ENCODE measurements around the gene LYZL2.
"Not testable (repeated sequence)": the region's sequence is repeated elsewhere in the genome, so short reads cannot be mapped to it uniquely, and the experiment has no call there.

LYZL2 gene

GRCh38 chr10:30598105-30598776 lies 31.3 kb downstream of the LYZL2 start:
- no peak overlapping the region for H3K4me3 ChIP-seq (ENCODE audit: severe bottlenecking)
- no peak for DNase-seq (ENCODE audit: low spot score)
- H3K36me3 ChIP-seq (ENCODE audit: low read depth) = no peaks in the 10 kb centered on the region
- ATAC-seq (ENCODE audit: low read depth) = no peak
- H3K4me1 ChIP-seq (ENCODE audit: insufficient read depth, poor library complexity, severe bottlenecking) = no peaks in the 10 kb centered on the region
- TF ChIP-seq, protein P1, sequence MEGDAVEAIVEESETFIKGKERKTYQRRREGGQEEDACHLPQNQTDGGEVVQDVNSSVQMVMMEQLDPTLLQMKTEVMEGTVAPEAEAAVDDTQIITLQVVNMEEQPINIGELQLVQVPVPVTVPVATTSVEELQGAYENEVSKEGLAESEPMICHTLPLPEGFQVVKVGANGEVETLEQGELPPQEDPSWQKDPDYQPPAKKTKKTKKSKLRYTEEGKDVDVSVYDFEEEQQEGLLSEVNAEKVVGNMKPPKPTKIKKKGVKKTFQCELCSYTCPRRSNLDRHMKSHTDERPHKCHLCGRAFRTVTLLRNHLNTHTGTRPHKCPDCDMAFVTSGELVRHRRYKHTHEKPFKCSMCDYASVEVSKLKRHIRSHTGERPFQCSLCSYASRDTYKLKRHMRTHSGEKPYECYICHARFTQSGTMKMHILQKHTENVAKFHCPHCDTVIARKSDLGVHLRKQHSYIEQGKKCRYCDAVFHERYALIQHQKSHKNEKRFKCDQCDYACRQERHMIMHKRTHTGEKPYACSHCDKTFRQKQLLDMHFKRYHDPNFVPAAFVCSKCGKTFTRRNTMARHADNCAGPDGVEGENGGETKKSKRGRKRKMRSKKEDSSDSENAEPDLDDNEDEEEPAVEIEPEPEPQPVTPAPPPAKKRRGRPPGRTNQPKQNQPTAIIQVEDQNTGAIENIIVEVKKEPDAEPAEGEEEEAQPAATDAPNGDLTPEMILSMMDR (IDR thresholded peaks at IDR 0.05; ENCODE audit: poor library complexity, severe bottlenecking) = no peak
- H3K27me3 ChIP-seq (ENCODE audit: insufficient read depth, poor library complexity, severe bottlenecking) = no peaks in the 10 kb centered on the region
- H3K9me3 ChIP-seq (ENCODE audit: severe bottlenecking) = no peaks in the 10 kb centered on the region
- no peak overlapping the region for H3K27ac ChIP-seq (ENCODE audit: poor library complexity, severe bottlenecking)

DNA sequence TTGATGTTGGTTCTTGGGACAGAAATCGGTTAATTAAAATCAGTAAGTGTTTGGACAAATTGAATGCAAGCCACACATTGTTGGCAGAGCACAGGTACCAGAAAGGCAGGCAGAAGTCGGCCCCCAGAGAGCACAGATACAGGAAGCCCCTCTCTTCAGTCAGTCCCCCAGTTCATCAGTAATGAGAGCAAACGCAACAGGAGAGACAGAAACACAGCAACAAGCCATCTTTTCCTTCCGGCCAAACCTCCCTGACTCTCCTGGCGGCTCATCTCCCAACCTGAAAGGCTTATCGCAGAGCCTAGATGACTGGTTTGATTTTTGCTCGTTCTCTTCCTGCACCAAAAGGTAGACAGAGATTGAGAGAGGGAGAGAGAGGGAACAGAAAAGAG lies 32.1 kb downstream of the LYZL2 start:
- not testable (repeated sequence) for H3K27ac ChIP-seq (ENCODE audit: poor library complexity, severe bottlenecking); H3K9me3 ChIP-seq (ENCODE audit: severe bottlenecking); ATAC-seq (ENCODE audit: low read depth); H3K4me1 ChIP-seq (ENCODE audit: insufficient read depth, poor library complexity, severe bottlenecking); H3K27me3 ChIP-seq (ENCODE audit: insufficient read depth, poor library complexity, severe bottlenecking); DNase-seq (ENCODE audit: low spot score); H3K4me3 ChIP-seq (ENCODE audit: severe bottlenecking); H3K36me3 ChIP-seq (ENCODE audit: low read depth)

DNA sequence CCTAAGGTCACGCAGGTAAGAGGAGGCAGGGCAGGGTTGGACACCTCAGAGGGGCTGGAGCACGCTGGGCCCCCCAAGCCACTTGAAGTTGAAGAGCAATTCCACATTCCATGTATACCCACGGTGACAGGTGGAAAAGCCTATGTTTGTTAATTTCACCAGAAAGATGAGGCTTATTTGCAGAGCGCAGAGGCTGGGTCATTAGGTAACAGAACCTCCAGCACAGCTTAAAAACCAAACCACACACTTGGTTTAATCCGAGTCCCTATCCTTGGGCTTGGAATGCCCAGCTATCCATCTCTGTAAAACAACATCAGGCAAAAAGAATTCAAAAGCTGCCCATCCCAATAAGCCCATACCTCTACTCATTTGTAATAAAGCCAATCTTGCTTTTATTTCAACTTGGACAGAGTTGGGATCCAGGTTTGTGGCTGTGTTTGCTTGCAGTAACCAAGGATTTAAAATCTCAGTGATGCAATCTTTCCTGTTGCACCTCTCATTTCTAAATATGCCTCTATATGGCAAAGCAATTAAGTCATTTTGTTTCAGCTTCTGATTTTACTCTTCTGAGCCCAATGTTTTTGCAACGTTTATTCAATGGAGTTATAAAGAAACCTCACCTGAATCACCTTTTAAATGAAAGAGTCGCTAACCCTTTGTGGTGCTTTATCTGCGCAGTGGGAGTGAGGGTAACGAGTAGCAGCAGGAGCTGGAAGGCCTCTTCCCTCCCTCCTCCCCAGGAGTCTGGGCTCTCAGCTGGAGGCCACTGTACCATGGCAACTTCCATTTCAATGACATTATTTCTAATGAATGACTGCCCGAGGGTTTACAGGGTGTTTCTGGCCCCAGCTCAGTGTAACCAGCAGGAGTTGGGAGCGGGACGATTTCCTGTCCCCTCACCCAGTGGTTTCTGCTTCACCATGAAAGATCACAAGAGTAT lies 32.8 kb downstream of the LYZL2 start:
- H3K4me3 ChIP-seq (ENCODE audit: severe bottlenecking); DNase-seq (ENCODE audit: low spot score); H3K4me1 ChIP-seq (ENCODE audit: insufficient read depth, poor library complexity, severe bottlenecking); ATAC-seq (ENCODE audit: low read depth); H3K27me3 ChIP-seq (ENCODE audit: insufficient read depth, poor library complexity, severe bottlenecking); H3K9me3 ChIP-seq (ENCODE audit: severe bottlenecking); H3K36me3 ChIP-seq (ENCODE audit: low read depth); H3K27ac ChIP-seq (ENCODE audit: poor library complexity, severe bottlenecking): not testable (repeated sequence)

DNA sequence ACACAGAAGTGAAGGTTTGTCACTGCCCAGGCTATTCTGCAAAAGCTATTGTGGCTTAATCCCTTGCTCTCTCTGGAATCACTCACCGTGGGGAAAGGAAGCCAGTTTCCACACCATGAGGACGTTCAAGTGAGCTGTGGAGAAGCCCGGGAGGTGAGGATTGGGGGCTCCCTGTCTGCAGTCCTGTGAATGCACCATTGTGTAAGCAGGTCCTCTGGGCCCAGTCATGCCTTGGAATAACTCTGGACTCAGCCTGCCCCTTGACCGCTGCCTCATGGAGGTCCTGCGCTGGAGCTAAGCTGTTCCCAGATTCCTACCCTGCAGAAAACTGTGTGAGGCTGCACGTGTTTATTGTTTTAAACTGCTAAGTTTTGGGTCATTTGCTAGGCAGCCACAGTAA lies 33.5 kb downstream of the LYZL2 start:
- TF ChIP-seq, protein P1 (IDR thresholded peaks at IDR 0.05; ENCODE audit: poor library complexity, severe bottlenecking) = no peak
- no peaks in the 10 kb centered on the region for H3K4me1 ChIP-seq (ENCODE audit: insufficient read depth, poor library complexity, severe bottlenecking)
- no peaks in the 10 kb centered on the region for H3K27me3 ChIP-seq (ENCODE audit: insufficient read depth, poor library complexity, severe bottlenecking)
- no peak overlapping the region for H3K4me3 ChIP-seq (ENCODE audit: severe bottlenecking)
- H3K36me3 ChIP-seq (ENCODE audit: low read depth) = no peaks in the 10 kb centered on the region
- H3K27ac ChIP-seq (ENCODE audit: poor library complexity, severe bottlenecking) = no peak overlapping the region
- ATAC-seq (ENCODE audit: low read depth) (no peak), DNase-seq (ENCODE audit: low spot score) (no peak)
- H3K9me3 ChIP-seq (ENCODE audit: severe bottlenecking) = no peaks in the 10 kb centered on the region

GRCh38 chr10:30594077-30594476 lies 35.5 kb downstream of the LYZL2 start:
- Histone ChIP-seq H3K36me3 (ENCODE audit: low read depth) (no peaks in the 10 kb centered on the region), H3K9me3 (ENCODE audit: severe bottlenecking) (no peaks in the 10 kb centered on the region), H3K4me3 (ENCODE audit: severe bottlenecking) (no peak overlapping the region), H3K27ac (ENCODE audit: poor library complexity, severe bottlenecking) (no peak overlapping the region), H3K4me1 (ENCODE audit: insufficient read depth, poor library complexity, severe bottlenecking) (no peaks in the 10 kb centered on the region), H3K27me3 (ENCODE audit: insufficient read depth, poor library complexity, severe bottlenecking) (no peaks in the 10 kb centered on the region)
- ATAC-seq (ENCODE audit: low read depth) (no peak), DNase-seq (ENCODE audit: low spot score) (no peak)
- TF ChIP-seq, protein P1 (IDR thresholded peaks at IDR 0.05; ENCODE audit: poor library complexity, severe bottlenecking) = no peak

- H3K27ac ChIP-seq (ENCODE audit: poor library complexity, severe bottlenecking); H3K4me1 ChIP-seq (ENCODE audit: insufficient read depth, poor library complexity, severe bottlenecking); H3K4me3 ChIP-seq (ENCODE audit: severe bottlenecking); DNase-seq (ENCODE audit: low spot score); H3K36me3 ChIP-seq (ENCODE audit: low read depth); H3K9me3 ChIP-seq (ENCODE audit: severe bottlenecking); H3K27me3 ChIP-seq (ENCODE audit: insufficient read depth, poor library complexity, severe bottlenecking); ATAC-seq (ENCODE audit: low read depth): not testable (repeated sequence)
These were observed 36.8 kb downstream of the LYZL2 start for GRCh38 chr10:30592770-30593169.

Measured in RWPE2 (cell line).